GM23338 (cell line): Measurements from ENCODE around the gene MEI1.
A peak's percentile ranks its signal among the peaks of the same experiment; 100 is the strongest.

Experiments
- EZH2 ChIP-seq: fragments of 200-600 bp; sonication (generic); IDR thresholded peaks from one replicate; pipeline ENCODE4 v1.8.0; 2017; ENCODE audit warnings: antibody characterized with exemption, mild to moderate bottlenecking, low read depth; ENCODE audit not compliant: unreplicated experiment
- JUNB ChIP-seq: IDR thresholded peaks from one replicate; pipeline ENCODE4 v1.6.1; 2016; ENCODE audit warnings: antibody characterized with exemption; ENCODE audit not compliant: unreplicated experiment
- POLR2AphosphoS5 ChIP-seq: IDR thresholded peaks from 2 replicates; pipeline ENCODE4 v1.6.1; 2016; ENCODE audit warnings: antibody characterized with exemption, low read depth
- TF ChIP-seq, protein P1 (sequence below), 2 experiments: fragments of 200-600 bp in 1 of 2; sonication (generic) in 1 of 2; conservative IDR thresholded peaks; 2 replicates each; pipeline versions ENCODE4 v1.5.1 to v1.6.1; 2016 to 2017; ENCODE audit warnings: antibody characterized with exemption in 2 of 2, low read depth in 2 of 2, mild to moderate bottlenecking in 2 of 2, moderate library complexity in 1 of 2

DNA sequence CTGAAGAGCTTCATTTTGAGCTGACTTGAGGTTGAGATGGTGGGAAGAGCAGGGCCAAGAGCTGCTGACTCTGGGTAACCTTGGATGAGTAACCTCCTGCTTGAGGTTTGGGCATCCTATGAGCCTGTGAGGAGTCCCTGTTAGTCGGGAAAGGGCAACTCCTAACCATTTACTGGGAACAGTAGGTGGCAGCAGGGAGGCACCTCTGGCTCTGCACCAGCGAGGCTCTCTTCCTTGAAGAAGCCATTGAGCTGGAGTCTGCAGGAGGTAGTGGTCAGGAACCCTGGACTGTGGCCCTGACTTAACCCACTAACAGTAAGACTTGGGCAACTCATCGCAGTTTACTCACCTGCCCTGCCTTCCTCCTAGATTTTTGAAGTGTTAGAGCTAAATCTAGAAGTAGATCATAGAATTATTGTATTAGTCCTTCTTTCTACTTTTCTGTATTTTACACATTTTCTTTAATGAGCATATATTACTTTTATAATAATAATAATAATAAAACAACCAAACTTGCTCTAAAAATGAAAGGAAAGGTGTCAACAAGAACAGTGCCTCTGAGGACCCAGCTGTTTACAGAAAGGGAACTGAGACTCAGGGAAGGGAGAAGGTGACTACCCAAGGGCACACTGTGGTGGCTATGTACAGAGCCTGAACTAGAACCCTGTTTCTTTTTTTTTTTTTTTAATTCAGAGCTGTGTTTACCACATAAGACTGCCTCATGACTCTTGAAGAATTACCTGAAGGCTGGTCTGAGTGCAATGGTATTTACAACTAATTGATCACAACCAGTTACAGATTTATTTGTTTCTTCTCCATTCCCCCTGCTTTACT, 47.5 kb downstream of the MEI1 start:
- TF ChIP-seq, protein P1, sequence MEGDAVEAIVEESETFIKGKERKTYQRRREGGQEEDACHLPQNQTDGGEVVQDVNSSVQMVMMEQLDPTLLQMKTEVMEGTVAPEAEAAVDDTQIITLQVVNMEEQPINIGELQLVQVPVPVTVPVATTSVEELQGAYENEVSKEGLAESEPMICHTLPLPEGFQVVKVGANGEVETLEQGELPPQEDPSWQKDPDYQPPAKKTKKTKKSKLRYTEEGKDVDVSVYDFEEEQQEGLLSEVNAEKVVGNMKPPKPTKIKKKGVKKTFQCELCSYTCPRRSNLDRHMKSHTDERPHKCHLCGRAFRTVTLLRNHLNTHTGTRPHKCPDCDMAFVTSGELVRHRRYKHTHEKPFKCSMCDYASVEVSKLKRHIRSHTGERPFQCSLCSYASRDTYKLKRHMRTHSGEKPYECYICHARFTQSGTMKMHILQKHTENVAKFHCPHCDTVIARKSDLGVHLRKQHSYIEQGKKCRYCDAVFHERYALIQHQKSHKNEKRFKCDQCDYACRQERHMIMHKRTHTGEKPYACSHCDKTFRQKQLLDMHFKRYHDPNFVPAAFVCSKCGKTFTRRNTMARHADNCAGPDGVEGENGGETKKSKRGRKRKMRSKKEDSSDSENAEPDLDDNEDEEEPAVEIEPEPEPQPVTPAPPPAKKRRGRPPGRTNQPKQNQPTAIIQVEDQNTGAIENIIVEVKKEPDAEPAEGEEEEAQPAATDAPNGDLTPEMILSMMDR (conservative IDR thresholded peaks at IDR 0.05; ENCODE audit: low read depth in 2 of 2): peak; percentile 64 to 93
- TF ChIP-seq POLR2AphosphoS5: no peak
- no peak for TF ChIP-seq EZH2
- no peak for TF ChIP-seq JUNB
